HG02798 (cell line): ENCODE results near the gene ZNF618.

ENCODE experiments used
- ATAC-seq: cut with Tn5 transposase; IDR thresholded peaks from one replicate; pipeline ENCODE4 v1.9.1; 2021; ENCODE audit warnings: mild to moderate bottlenecking; ENCODE audit not compliant: unreplicated experiment, poor library complexity

Gene ZNF618

DNA sequence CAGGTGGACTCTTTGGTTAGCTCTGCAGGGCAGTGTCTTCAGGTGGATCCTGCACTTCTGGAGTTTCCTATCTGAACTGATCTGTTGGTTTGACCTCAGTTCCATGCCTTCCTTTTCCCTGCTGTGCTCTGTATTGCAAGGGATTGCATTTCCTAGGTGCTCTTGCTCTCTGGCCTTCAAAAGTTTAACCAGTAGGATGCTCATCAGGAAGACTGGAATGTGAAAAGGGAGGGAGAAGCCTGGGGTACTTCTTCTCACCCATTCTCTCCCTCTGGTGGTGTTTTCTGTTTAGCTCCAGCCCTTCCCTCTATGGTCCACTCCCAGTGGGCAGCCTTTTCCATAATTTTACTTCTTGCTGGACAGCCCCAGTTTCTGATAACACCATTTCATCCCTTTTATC lies 78.5 kb downstream of the ZNF618 start:
- ATAC-seq: no peak

DNA sequence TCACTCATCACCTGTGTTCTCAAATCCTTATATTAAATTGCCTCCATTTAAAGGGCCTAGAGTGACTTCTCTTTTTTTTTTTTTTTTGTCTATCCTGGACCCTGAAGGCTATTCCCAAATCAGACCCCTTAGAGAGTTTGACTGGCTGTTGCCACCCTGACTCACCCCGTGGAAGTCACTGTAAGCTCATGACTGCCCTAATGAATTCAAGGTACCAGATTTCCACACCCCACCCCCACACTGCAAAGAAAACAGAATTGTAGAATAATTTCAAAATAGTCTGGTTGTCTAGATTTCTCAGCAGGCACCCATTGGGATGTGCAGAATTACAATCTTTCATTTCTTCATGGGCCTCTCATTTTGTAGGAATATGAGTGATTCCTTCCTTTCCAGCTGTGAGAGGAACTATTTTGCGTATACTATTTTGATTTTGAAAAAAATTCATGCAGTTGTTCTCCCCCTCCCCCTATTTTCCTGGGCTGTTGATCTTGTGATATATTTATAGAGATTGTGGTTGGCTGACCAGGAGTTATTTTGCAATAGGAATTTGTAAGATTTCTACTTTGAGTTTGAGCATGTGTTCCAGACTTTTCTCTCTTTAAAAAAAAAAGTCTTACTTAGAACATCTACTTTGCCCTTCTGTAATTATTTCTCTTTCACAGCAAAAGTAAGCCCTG lies 79.1 kb downstream of the ZNF618 start:
- ATAC-seq: no peak

DNA sequence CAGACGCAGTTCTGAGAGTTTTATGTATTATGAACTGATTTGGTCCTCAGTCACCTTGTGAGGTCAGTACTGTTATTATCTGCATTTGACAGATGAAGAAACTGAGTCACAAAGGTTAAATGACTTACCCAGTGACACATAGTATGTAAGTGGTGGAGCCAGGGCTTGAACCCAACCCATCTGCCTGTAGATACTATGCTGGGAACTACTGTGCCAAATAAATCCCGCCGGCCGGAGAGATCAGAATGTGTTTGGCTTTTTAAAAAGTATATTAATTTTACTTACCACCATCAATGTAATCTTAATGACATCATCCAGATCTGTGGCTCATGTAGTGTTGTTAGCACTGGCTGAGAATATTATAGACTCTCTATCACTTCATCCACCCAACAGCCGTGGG lies 80.8 kb downstream of the ZNF618 start:
- ATAC-seq: no peak

DNA sequence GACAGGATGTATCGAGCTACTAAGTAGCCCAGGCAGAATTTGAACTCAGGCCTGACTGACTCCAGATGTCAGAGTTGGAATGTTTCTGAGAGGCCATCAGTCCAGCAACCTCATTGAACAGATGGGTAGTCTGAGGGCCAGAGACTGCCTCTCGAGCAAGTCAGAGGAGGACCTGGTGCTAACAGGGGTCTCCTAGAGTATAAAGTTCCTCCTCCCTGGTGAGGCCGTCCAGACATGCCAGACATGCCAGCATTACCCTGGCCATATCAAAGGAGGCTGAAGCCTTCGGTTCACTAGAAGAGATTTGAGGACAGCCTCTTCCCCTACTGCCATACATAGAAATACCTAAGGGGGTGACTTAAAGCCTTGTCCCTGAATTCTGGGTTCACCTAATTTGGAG lies 81.2 kb downstream of the ZNF618 start:
- no peak for ATAC-seq

DNA sequence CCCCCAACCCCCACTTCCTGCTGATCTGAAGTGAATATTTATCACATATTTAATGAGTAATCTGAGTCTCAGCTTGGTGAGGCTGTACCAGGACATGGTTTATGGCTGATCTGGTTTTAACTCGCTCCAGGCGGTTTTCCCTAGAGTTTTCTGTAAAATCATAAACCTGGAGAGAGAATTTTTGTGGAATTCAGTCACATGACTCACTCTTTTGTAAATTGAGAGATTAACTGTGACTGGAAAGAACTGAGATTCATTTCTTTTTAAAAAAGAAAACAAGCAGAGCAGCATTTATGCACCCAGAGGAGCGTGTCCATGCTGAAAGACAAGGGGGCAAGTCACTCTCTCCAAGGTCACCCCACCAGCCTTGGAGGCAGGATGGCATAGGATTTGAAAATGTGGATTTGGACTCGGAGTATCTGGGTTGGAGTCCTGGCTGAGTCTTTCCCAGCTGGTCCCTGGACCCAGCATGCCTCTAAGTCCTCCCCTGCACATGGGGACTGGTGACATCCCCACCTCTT lies 81.8 kb downstream of the ZNF618 start:
- ATAC-seq: no peak

DNA sequence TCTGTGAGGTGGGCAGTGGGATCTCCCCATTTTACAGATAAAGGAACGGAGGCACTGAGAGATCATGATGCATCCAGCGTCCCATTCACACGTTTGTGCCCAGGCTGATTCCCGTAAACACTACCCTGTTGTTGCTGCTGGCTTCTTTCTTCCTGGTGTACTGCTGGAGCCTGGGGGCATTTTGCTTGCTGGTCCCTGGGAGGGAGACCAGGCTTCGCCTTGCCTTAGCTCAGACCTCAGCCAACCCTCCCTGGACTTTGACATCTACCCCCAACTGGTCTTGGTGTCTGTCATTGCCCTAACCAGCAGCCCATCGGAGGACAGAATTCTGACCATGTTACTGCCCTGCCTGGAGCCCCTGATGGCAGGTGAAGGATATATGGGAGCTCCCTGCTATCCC lies 82.4 kb downstream of the ZNF618 start:
- ATAC-seq: no peak

DNA sequence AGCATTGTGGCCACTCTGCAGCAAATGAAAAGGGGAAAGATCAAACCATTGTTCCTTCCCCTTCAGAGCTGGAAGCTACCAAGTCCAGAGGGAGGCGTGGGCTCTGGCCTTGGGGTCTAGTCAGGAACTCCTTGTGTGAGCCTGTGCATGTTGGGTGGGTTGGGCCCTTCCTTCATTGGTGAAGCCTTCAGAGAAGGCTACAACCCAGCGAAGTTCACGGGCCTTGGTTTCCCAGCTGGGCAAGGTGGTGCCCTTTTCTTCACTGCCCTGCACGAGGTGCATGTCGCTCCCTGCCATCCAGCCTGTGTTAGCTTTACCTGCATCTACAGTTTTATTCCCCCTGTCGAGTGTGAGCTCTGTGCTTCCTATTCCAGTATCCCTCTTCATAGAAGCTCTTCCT lies 84.7 kb downstream of the ZNF618 start:
- ATAC-seq: no peak

DNA sequence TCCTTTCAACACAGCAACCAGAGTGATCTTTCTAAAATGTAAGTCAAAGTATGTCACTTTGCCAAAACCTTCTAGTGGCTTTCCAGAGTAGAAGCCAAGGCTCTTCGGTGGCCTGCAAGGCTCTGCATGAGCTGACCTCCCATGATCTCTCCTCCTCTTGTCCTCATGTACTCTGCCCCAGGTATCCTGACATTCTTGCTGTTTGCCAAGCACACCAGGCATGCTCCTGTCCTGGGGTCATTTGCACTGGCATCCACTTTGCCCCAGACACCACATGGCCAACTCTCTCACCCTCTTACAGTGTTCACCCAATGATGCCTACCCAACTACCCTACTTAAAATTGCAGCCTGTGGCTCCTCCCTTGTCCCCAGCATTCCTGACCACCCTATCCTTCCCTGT lies 86.3 kb downstream of the ZNF618 start:
- no peak for ATAC-seq

DNA sequence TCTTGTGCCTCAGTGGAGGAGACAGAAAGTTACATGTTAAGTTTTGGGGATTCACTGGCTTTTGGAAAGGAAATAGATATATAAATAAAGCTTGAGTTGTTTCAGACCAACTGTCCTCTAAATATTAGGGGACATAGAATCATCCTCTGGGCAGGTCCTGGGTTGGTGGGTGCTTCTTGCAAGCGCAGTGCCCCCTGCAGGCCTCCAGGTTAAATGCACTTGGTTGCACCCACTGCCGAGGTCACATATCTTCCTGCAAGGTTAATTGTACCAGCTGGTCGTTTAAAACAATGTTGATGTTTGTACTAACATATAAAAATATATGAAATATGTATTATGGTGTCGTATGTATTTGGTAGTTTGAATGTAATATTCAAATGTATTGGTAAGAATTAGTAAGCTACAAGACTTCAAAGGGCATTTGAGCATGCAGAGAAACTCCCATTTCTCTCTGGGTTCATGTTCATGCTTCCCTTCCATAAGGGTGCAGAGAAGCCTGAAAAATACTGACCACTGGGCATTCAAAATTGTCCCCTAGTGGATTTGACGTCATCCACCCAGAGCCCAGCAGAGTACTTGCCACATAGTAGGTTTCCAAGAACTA lies 87.0 kb downstream of the ZNF618 start:
- no peak for ATAC-seq

DNA sequence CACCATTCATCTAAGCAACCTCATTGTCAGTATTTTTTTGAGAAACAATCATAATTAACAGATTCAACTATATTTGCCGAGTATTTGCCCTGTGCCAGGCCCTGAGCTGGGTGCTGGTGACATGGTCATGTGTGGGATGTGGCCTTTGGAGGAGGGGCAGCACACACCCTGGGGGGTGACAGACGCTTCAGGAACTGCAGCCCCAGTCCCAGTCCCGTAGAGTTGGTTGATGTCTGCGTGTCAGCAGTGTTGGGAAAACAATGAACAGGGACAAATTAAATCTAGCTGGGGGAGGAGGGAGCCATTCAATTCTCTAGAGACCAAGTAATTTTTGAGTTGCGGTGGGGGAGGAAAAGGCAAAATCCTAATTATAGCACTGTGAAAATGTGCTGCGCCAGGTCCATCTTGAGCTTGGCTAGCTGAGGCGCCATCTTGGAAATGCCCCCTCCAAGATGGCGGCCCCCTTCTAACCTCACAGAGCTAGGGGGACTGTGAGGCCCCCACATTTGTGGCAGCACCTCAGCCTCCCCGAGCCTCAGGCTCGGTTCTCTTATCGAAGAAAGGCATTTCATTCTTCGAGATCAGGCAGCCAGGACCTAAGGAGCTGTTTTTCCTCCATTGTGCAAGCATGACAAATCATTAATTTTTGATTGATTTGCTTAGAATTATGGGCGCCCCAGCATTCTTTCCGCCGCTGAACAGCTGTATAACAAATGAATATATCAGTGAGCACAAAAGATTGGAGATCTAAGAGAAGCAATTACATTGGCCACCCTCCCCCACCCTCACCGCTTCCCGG lies 87.8 kb downstream of the ZNF618 start:
- no peak for ATAC-seq

DNA sequence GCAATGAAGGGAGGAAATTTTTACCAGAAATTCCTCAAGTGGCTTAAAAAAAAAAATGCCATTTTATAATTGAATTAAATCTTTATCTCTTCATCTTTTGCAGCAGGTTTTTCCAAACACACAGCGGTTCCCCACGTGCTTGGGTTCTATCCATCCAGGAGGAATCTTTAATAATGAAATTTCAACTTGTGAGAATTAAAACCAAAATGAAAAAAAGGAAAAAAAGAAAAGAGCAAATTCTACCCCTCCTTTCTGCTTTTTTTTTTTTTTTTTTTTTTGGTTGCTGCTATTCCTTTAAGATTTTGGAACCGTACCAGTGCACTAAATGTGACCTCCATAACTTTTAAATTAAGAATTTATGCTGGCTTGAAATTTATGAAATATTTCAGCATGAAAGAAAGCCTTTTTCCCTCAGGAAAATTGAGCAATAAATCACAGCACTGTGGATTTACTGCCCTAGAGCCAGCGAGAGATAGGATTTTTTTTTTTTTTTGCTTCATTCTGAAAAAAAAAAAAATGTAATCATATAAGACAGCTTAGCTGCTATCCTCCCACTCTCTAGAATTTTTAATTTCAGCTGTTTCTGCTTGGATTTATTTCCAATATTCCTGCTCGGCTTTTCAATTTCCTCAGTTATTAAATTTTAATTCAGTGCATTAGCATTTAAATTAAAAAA lies 88.5 kb downstream of the ZNF618 start:
- ATAC-seq: no peak

DNA sequence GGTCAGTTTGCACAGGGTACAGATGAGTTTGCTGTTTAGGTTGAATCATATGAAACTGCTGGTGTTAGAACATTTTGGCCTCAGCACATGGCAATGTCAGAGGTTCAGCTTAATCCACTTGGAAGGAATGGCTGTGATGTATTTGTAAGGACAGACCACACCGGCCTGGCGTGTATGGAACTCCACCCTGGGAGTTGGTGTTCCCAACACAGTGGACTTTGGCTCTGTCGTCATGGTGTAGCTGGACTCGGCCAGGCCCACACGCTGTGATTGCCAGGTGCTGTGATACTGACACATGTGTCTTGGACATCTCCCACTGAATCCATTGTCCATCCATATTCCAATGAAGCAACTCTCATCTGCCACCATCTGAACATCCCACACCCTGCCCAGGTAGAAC lies 90.3 kb downstream of the ZNF618 start:
- ATAC-seq: no peak

DNA sequence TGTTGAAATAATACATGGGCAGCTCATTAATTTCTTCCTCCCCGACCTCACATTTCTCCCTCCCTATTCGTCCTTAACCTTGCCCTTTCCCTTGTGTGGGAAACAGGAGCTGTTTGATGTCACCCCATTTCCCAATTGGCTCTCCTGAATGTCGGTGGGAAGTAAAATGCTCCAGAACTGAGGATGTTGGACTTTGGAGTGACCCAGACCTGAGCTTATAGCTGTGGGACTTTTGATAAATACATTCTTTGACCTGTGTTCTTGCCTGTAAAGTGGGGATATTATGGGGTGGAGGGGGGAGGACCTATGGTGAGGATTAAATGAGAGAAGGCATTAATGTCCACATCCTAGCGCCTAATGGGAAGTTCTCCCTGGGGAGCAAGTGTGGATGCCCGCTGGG lies 91.3 kb downstream of the ZNF618 start:
- no peak for ATAC-seq

DNA sequence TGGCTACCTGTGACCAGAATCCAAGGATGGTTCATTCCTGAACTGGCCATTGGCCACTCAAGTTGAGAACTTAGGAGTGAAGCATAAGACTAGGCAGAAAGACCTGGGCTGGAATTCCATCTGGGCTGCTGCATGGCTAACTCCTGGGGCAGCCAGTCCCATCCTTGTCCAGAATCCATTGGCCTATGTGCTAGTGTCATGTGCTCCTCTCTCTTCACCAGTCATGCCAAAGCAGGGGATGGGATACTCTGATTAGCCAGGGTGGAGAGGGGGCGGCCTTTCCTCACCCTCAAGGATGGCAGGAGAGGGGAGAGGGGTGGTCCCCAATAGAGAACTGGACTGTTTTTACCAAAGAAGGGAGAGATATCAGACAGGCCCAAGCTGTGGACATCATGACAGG lies 93.2 kb downstream of the ZNF618 start:
- no peak for ATAC-seq

DNA sequence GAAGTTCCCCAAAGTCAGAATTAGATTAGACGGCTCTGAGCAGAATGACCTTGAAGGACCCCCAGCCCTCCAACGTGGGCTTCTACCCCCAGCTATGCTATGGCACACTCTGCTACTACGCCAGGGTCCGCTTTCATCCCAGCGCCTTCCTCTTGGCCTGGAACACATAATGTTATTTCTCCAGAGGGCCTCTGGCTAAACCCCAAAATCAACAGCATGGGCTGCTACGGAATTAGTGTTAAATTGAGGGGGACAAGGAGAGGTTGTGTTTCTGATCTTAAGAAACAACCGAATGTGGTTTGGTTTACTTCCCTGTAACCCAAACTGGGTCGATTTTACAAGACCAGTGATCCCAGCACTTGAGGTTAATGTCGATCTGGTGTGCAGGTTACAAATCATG lies 97.1 kb downstream of the ZNF618 start:
- no peak for ATAC-seq

DNA sequence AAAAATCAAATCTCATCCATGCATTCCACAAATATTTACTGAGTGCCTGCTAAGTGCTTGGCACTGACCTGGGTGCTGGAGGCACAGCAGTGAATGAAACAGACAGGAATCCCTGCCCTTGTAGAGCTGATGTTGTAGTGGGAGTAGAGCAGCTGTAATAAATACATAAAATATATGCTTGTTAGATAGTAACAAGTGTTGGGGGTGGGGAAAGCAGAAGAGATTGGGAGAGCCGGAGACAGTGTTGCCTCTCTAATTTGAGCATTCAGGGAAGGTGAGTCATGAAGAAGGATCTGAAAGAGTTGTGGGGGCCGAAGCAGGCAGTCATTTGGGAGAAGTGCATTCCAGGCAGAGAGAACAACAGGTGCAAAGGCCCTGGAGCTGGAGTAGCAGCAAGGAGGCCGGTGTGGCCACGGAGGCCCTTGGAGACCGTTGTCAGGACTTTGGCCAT lies 97.9 kb downstream of the ZNF618 start:
- no peak for ATAC-seq

DNA sequence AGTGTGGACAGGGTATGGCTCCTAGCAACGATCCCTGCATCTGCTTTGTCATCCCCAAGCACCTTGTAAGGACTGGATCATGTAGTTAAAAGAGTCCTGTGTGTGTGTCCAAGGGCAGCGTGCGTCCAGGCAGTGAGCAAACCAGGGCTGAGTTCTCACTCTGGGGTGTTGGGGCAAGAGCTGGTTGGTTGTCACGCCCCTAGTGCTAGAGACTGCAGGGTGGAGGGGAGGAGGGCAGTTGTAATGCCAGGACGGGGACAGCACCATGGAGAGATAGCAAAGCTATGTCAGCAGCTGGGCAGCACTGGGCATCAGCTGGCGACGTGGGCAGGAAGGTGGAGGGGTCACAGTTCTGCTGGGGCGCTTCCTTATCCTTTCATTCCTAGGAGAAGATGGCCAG lies 100.8 kb downstream of the ZNF618 start:
- no peak for ATAC-seq

DNA sequence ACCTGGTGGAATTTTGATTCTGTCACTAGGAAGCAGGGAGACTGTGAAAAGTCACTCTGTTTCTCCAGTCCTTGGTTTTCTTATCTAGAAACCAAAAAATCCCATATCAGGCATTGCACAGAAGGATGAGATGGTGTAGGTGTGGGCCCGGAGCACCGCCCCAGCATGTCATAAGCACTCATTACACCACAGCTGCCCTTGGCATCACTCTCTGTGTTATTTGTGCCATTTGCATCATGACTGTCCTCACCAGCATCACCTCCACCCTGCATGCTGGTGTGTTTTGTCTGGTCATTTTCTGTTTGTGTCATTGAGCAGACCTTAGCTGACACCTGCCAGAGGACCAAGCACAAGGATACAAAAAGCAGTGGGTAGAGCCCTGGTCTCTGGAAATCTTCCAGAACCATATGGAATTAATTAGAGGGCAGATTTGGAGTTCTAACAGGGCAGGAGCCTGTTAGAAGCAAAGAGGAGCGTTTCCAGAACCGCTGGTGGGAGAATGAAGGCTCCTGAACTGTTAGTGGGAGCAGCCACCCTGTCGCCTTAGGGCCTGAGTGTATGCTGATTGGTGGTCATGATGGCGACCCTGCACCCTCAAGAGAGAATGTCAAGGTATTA lies 102.7 kb downstream of the ZNF618 start:
- no peak for ATAC-seq

DNA sequence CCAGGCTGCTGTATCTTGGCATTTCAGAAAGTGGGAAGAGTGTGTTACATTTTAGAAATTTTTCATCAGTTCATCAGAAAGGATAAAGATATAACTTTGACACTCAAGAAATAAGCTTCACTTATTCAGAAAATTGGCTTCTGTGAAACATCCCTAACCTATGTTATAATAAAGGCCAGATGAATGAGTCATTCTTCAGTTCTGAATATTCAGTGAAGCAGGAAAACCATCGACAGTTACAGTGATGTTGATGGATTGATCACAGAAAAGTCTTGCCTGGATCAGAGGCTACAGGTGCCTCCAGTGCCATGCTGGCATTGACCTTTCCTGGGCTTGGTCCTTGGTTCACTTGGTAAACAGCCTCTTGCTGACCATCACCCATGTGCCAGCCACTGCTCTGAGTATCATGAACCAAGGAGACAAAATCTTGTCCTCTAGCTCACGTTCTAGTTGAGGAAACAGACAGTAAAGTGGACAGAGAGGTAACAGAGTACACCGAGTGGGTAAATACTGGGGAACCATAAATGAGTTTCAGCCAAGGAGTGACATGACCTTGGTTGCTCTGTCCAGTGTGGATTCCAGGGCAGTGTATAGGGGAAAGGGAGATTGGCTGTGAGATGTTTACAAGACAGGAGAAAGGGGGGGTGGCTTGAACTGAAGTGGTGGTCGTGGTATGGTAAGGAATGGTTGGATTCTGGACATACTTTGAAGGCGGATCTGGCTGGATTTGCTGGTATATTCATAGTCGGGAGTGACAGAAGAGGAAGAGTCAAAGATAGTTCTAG lies 103.4 kb downstream of the ZNF618 start:
- ATAC-seq: no peak
